CD4-positive, alpha-beta T cell treated with Interleukin-15 for 1 hour (primary cell): ENCODE data around the gene CLN3.
"Not testable (repeated sequence)": the region's sequence is repeated elsewhere in the genome, so short reads cannot be mapped to it uniquely, and the experiment has no call there.

Experiments
- DNase-seq: peaks from one replicate; pipeline ENCODE4 v3.0.0-alpha.2; 2020

CLN3 gene

GRCh38 chr16:28513484-28514181, 21.8 kb upstream of the CLN3 start:
- DNase-seq: no peak

- no peak for DNase-seq
Observed at GRCh38 chr16:28511801-28512789, 20.2 kb upstream of the CLN3 start.

GRCh38 chr16:28511031-28511430, 19.2 kb upstream of the CLN3 start:
- DNase-seq: no peak

- DNase-seq: no peak
Observed at GRCh38 chr16:28505489-28506137, 13.7 kb upstream of the CLN3 start.

GRCh38 chr16:28504707-28505404, 13.0 kb upstream of the CLN3 start:
- DNase-seq: no peak

- no peak for DNase-seq
Observed at GRCh38 chr16:28503470-28504259, 11.8 kb upstream of the CLN3 start.

GRCh38 chr16:28502290-28502689, 10.4 kb upstream of the CLN3 start:
- no peak for DNase-seq

GRCh38 chr16:28501258-28502232, 9.7 kb upstream of the CLN3 start:
- no peak for DNase-seq

- not testable (repeated sequence) for DNase-seq
Observed at GRCh38 chr16:28500476-28501180, 8.8 kb upstream of the CLN3 start.

GRCh38 chr16:28499854-28500253, 8.0 kb upstream of the CLN3 start:
- no peak for DNase-seq

- no peak for DNase-seq
Observed at GRCh38 chr16:28498666-28499381, 7.0 kb upstream of the CLN3 start.

GRCh38 chr16:28497861-28498599, 6.2 kb upstream of the CLN3 start:
- DNase-seq: no peak

- no peak for DNase-seq
Observed at GRCh38 chr16:28497386-28497785, 5.5 kb upstream of the CLN3 start.

- DNase-seq: no peak
Observed at GRCh38 chr16:28496844-28497243, 5.0 kb upstream of the CLN3 start.

- no peak for DNase-seq
Observed at GRCh38 chr16:28495795-28496749, 4.2 kb upstream of the CLN3 start.

GRCh38 chr16:28495098-28495793, 3.4 kb upstream of the CLN3 start:
- DNase-seq: no peak
